ENCODE results near the gene KRT83.

DNA sequence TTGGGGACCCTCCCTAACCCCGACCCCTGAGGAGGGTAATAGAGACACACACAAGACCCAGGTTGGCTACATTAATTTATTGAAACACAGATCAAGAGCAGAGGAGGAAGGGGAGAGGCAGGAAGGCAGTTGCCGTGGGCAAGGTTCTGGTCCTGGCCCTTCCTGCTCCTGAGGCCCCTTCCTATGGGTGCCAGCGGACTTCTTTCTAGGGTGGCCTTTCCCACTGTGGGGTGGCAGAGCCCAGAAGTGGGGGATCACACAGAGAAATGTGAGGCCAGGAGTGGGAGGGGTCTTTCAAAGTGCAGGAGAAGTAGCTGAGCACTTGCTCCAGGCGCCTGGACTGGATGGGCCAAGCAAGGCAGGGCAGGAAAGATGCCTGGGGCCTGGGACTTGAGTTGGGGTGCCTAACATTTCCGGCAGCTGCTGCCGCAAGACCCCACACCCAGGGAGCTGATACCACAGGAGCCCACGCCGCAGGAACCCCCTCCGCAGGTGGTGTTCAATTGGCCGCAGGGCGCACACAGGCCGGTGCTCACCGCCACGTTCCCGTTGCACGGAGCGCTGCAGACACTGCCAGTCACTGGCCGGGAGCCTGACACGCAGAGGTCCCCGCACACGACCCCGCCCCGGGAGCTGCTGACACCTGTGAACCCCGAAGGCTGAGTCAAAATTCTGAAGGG, 35.2 kb downstream of the KRT83 start:
- TF ChIP-seq POLR2A (IDR thresholded peaks at IDR 0.05) = no peak
- TF ChIP-seq, protein P1, sequence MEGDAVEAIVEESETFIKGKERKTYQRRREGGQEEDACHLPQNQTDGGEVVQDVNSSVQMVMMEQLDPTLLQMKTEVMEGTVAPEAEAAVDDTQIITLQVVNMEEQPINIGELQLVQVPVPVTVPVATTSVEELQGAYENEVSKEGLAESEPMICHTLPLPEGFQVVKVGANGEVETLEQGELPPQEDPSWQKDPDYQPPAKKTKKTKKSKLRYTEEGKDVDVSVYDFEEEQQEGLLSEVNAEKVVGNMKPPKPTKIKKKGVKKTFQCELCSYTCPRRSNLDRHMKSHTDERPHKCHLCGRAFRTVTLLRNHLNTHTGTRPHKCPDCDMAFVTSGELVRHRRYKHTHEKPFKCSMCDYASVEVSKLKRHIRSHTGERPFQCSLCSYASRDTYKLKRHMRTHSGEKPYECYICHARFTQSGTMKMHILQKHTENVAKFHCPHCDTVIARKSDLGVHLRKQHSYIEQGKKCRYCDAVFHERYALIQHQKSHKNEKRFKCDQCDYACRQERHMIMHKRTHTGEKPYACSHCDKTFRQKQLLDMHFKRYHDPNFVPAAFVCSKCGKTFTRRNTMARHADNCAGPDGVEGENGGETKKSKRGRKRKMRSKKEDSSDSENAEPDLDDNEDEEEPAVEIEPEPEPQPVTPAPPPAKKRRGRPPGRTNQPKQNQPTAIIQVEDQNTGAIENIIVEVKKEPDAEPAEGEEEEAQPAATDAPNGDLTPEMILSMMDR (IDR thresholded peaks at IDR 0.05) = no peak

Data from thyroid gland (tissue), 4 donors.